AG04450 (cell line): Measurements from ENCODE around the gene FMO1. TPM values are rescaled to one million over a fixed set of nuclear protein-coding genes. Genes with fewer than 3 reads are reported as not detected.

Experiments used
- CTCF ChIA-PET: fragments of 300-600, 350-600 bp; formaldehyde crosslinking; extraction: SDS; loops from one replicate; lab custom pipeline; 2022; ENCODE audit warnings: antibody characterized with exemption, inconsistent platforms; lab: Charles Lee
- POLR2A ChIA-PET: fragments of 350-600 bp; formaldehyde crosslinking; extraction: SDS; loops from one replicate; lab custom pipeline; 2021; ENCODE audit warnings: antibody characterized with exemption, inconsistent platforms; lab: Yijun Ruan, JAX
- DNase-seq: peaks from one replicate; pipeline ENCODE4 v3.0.0-alpha.2; 2011; ENCODE audit warnings: low read depth, low spot score
- H3K27ac ChIP-seq: one replicate; pipeline ENCODE4 v1.5.1; 2012; ENCODE audit warnings: low read depth, low read length, control low read depth
- H3K27me3 ChIP-seq: one replicate; pipeline ENCODE4 v1.6.0; 2012; ENCODE audit warnings: low read length; ENCODE audit not compliant: control insufficient read depth, insufficient read depth
- H3K4me3 ChIP-seq: 2 replicates; pipeline ENCODE4 v1.5.1; 2011; ENCODE audit warnings: mild to moderate bottlenecking, low read depth, low read length, control low read depth
- H3K9me3 ChIP-seq: 2 replicates; pipeline ENCODE4 v1.5.1; 2012; ENCODE audit warnings: low read length; ENCODE audit not compliant: control insufficient read depth, insufficient read depth
- polyA plus RNA-seq: library from polyadenylated mRNA; depleted of rRNA; stranded (reverse); fragments of >200 nt; gene quantifications from 2 replicates; pipeline ENCODE4 v1.2.3, GENCODE V29; 2011
- TF ChIP-seq, protein P1 (sequence below): IDR thresholded peaks from 2 replicates; pipeline ENCODE4 v1.5.1; 2011; ENCODE audit warnings: low read depth, low read length, control low read depth, inconsistent platforms

Gene FMO1
- polyA plus RNA-seq, 1 experiment = not detected

DNA sequence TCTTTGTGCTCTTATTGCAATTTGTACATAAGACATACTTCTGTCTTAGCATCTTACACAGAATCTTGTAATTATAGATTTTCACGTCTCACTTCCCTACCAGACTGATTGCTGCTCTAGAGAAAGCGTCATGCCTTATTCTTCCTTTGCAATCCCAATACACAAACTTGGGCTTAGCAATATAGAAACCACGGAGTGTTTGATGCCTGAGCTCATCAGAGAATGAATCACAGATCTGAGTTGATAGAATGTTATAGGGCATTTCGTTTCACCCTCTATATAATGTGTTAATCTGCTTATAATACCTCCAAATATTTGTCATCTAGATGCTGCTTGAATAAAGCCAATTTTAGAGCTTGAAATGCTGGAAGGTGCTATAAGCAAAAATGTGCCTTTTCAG, 6.6 kb downstream of the FMO1 start:
- Histone ChIP-seq H3K9me3 (no peaks in the 10 kb centered on the region), H3K27me3 (peaks cover 6% of the 10 kb centered on the region), H3K4me3 (no peak overlapping the region), H3K27ac (no peak overlapping the region)
- no peak for DNase-seq
- CTCF ChIA-PET = interaction anchor here (0.6 to 2.4 kb wide), 7 partner anchors 9 to 288 kb away, joined by 3 to 18 read pairs (median 6); partner anchors contain the start of gene FMO4
- POLR2A ChIA-PET = no interaction called here
- TF ChIP-seq, protein P1, sequence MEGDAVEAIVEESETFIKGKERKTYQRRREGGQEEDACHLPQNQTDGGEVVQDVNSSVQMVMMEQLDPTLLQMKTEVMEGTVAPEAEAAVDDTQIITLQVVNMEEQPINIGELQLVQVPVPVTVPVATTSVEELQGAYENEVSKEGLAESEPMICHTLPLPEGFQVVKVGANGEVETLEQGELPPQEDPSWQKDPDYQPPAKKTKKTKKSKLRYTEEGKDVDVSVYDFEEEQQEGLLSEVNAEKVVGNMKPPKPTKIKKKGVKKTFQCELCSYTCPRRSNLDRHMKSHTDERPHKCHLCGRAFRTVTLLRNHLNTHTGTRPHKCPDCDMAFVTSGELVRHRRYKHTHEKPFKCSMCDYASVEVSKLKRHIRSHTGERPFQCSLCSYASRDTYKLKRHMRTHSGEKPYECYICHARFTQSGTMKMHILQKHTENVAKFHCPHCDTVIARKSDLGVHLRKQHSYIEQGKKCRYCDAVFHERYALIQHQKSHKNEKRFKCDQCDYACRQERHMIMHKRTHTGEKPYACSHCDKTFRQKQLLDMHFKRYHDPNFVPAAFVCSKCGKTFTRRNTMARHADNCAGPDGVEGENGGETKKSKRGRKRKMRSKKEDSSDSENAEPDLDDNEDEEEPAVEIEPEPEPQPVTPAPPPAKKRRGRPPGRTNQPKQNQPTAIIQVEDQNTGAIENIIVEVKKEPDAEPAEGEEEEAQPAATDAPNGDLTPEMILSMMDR = no peak

DNA sequence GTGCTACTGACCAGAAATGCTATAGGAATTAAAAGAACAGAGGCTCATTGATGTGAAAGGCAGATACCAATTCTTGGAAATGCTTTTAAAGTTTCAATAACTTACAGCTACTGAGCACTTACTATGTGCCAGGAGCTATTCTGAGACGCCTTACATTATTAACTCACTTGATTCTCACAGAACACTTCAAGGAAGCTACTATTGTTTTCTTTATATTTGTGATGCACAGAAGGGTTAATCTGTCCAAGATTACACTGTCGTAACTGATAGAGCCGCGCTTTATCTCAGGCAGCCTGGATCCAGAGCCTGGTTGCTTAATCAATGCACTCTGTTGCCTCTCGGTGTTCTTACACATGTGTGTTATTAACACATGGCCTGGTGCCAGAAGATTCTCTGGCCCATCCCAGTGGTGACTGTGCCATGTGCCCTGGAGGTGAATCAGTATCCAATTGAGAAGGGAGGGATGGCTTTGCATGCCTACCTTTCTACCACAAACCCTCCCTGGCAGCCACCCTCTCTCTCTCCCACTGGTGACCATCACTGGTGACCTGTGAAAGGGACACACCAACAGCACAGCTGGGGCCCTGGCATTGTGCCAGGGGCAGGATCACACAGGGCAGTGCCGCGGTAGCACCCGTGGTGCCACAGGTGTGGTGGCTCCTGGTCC, 8.8 kb downstream of the FMO1 start:
- Histone ChIP-seq H3K9me3 (no peaks in the 10 kb centered on the region), H3K27me3 (peaks cover 6% of the 10 kb centered on the region), H3K4me3 (no peak overlapping the region), H3K27ac (no peak overlapping the region)
- TF ChIP-seq, protein P1 = no peak
- POLR2A ChIA-PET = no interaction called here
- DNase-seq = no peak
- CTCF ChIA-PET = interaction anchor here (0.7 to 1.3 kb wide), 5 partner anchors 12 to 290 kb away, joined by 3 to 5 read pairs (median 3); partner anchors contain the start of gene FMO4

DNA sequence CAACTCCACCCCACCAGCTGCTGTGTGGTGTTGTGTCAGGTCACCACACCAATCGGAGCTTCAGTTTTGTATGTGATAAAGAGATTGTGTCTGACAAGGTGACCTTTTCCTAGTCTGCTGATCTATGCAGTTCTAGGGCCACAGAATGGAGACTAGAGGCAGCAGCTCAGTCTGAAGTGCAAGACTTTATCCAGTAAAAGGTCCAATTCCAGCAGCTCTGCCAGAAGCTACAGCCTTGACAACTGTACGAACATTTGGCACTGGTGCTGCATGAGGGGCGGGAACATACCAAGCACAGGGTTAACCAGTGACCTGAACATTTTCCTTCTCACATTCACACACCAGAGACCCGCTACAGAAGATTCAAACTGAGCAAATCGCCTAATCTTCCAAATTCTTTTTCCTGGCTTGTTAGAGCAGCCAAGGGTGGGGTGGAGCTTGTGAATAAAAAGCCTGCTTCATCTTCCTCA, 9.3 kb downstream of the FMO1 start:
- ChIA-PET CTCF (interaction anchor here (0.8 to 1.3 kb wide), 3 partner anchors 12 to 291 kb away, joined by 3 to 5 read pairs (median 3); no protein-coding TSS in a partner anchor), POLR2A (no interaction called here)
- peaks cover 6% of the 10 kb centered on the region for H3K27me3 ChIP-seq
- TF ChIP-seq, protein P1 = no peak
- no peak for DNase-seq
- H3K9me3 ChIP-seq = no peaks in the 10 kb centered on the region
- H3K27ac ChIP-seq = no peak overlapping the region
- no peak overlapping the region for H3K4me3 ChIP-seq

DNA sequence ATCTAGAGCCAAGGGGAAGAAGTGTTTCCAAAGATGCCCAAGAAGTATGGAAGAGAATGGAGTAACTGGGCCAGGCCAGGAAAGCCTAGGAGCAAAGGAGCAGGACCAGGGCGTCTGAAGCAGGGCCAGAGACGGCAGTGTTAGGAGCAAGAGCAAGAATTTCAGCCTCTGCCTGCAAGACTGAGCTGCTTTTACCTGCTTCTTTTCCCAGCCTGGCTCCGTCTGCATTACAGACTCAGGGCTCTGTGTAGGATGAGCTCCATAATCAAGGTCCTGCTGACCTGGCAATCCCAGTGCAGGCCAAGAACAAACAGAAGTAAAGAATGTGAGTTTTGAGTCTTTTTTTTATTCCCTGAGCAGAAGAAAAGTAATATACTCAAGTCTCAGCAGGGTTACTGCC, 10.1 kb downstream of the FMO1 start:
- CTCF ChIA-PET = interaction anchor here (1.0 to 1.7 kb wide), 2 partner anchors 12 to 177 kb away, joined by 3 to 5 read pairs; no protein-coding TSS in a partner anchor
- TF ChIP-seq, protein P1 = no peak
- H3K9me3 ChIP-seq = no peaks in the 10 kb centered on the region
- peaks cover 6% of the 10 kb centered on the region for H3K27me3 ChIP-seq
- H3K4me3 ChIP-seq = no peak overlapping the region
- POLR2A ChIA-PET = no interaction called here
- DNase-seq = no peak
- H3K27ac ChIP-seq = no peak overlapping the region

DNA sequence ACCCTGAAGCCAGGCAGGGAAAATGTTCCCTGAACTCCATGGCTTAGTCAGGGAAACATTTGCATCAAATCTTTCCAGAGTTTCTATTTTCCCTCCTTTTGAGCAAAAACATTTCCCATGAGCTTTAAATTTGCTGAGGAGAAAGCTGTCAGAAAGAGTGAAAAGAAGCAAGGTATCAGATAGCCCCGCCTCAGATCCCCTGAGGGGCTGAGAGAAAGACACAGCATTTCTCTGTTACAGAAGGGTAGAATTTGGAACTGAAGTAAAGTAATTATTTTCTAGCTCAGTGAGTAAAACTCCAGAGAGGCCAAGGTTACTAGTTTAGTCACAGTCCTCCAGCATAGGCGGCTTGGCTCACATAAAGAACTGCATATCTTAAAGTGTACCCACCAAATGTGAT, 10.6 kb downstream of the FMO1 start:
- ChIA-PET POLR2A (no interaction called here), CTCF (interaction anchor here (1.0 to 1.7 kb wide), 2 partner anchors 12 to 178 kb away, joined by 3 to 5 read pairs; no protein-coding TSS in a partner anchor)
- Histone ChIP-seq H3K27ac (no peak overlapping the region), H3K27me3 (peaks cover 6% of the 10 kb centered on the region), H3K9me3 (no peaks in the 10 kb centered on the region), H3K4me3 (no peak overlapping the region)
- DNase-seq = no peak
- TF ChIP-seq, protein P1 = no peak
